SU-DHL-6 (cell line): Measurements from ENCODE around the gene CCNE1.
A peak's percentile ranks its signal among the peaks of the same experiment; 100 is the strongest.

Source experiments
- H2AFZ ChIP-seq: fragments of 200-600 bp; sonication (generic); 2 replicates; pipeline ENCODE4 v1.6.1; 2014; ENCODE audit warnings: low read depth, mild to moderate bottlenecking, moderate library complexity, mixed read lengths, antibody characterized with exemption, low read length; ENCODE audit not compliant: severe bottlenecking
- H3F3A ChIP-seq: fragments of 200-600 bp; shearing (Covaris generic); 2 replicates; pipeline ENCODE4 v1.6.0; 2016; ENCODE audit warnings: antibody characterized with exemption, mild to moderate bottlenecking; ENCODE audit not compliant: insufficient read depth
- H3K27ac ChIP-seq: fragments of 200-600 bp; sonication (generic); 2 replicates; pipeline ENCODE4 v1.5.1; 2016; ENCODE audit warnings: low read depth, mild to moderate bottlenecking, low read length, moderate library complexity, mixed read lengths
- H3K27me3 ChIP-seq: fragments of 200-600 bp; sonication (generic), shearing (Covaris generic); 2 replicates; pipeline ENCODE4 v1.6.0; 2014; ENCODE audit warnings: mild to moderate bottlenecking, low read length
- H3K36me3 ChIP-seq: fragments of 200-600 bp; sonication (generic); 2 replicates; pipeline ENCODE4 v1.6.1; 2014; ENCODE audit warnings: mild to moderate bottlenecking, low read length, mixed read lengths
- H3K4me2 ChIP-seq: fragments of 300-600, 200-600 bp; shearing (Covaris generic), sonication (generic); 2 replicates; pipeline ENCODE4 v1.6.0; 2014; ENCODE audit warnings: low read length, low read depth, mild to moderate bottlenecking; ENCODE audit not compliant: poor library complexity, severe bottlenecking
- H3K4me3 ChIP-seq: fragments of 200-600 bp; sonication (generic); 2 replicates; pipeline ENCODE4 v1.5.1; 2014; ENCODE audit warnings: antibody characterized with exemption, low read length, mild to moderate bottlenecking, mixed read lengths; ENCODE audit not compliant: insufficient read depth, poor library complexity, severe bottlenecking
- H3K79me2 ChIP-seq: fragments of 200-600 bp; sonication (generic); 2 replicates; pipeline ENCODE4 v1.6.1; 2014; ENCODE audit warnings: mild to moderate bottlenecking, low read length, moderate library complexity; ENCODE audit not compliant: insufficient read depth
- H3K9ac ChIP-seq: fragments of 200-600 bp; sonication (generic); 2 replicates; pipeline ENCODE4 v1.7.0; 2014; ENCODE audit warnings: mild to moderate bottlenecking, low read length
- H3K9me2 ChIP-seq: fragments of 200-600 bp; sonication (generic); replicated peaks from 2 replicates; pipeline ENCODE4 v1.6.1; 2014; ENCODE audit warnings: low read length; ENCODE audit not compliant: insufficient read depth
- H3K9me3 ChIP-seq: fragments of 200-600 bp; sonication (generic); 2 replicates; pipeline ENCODE4 v1.6.1; 2014; ENCODE audit warnings: low read length, mixed read lengths; ENCODE audit not compliant: insufficient read depth
- H4K20me1 ChIP-seq: fragments of 200-600 bp; sonication (generic); 2 replicates; pipeline ENCODE4 v1.6.1; 2014; ENCODE audit warnings: low read depth, mild to moderate bottlenecking, antibody characterized with exemption, low read length, moderate library complexity, mixed read lengths
- EZH2phosphoT487 ChIP-seq: fragments of 200-600 bp; sonication (generic), shearing (Covaris generic); conservative IDR thresholded peaks from 2 replicates; pipeline ENCODE4 v1.6.1; 2018; ENCODE audit warnings: mild to moderate bottlenecking, antibody characterized with exemption, low read length, moderate library complexity, mixed read lengths
- TF ChIP-seq, protein P1 (sequence below): fragments of 200-600 bp; sonication (generic); IDR thresholded peaks from one replicate; pipeline ENCODE4 v1.5.1; 2017; ENCODE audit warnings: antibody characterized with exemption, mild to moderate bottlenecking, low read length, moderate library complexity; ENCODE audit not compliant: insufficient read depth, poor library complexity, severe bottlenecking

The CCNE1 gene

DNA sequence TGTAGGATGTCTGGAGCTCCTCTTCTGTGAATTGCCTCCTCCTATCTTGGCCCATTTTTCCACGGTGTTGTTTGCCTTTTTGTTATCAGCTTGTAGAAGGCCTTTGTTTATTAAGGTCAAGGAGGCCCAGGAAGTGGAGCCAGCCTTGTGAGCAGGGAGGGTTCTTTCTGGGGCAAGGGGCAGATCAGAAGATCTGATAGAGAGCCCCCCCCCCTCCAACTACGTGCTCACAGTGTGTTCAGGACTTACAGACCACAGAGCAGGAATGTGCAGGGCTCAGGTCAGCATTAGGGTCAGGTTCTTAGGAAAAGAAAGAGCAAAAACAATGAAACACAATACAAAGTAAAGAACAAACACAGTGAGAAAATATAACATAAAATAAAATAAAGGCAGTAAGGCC is 59.4 kb downstream of the CCNE1 start:
- TF ChIP-seq, protein P1, sequence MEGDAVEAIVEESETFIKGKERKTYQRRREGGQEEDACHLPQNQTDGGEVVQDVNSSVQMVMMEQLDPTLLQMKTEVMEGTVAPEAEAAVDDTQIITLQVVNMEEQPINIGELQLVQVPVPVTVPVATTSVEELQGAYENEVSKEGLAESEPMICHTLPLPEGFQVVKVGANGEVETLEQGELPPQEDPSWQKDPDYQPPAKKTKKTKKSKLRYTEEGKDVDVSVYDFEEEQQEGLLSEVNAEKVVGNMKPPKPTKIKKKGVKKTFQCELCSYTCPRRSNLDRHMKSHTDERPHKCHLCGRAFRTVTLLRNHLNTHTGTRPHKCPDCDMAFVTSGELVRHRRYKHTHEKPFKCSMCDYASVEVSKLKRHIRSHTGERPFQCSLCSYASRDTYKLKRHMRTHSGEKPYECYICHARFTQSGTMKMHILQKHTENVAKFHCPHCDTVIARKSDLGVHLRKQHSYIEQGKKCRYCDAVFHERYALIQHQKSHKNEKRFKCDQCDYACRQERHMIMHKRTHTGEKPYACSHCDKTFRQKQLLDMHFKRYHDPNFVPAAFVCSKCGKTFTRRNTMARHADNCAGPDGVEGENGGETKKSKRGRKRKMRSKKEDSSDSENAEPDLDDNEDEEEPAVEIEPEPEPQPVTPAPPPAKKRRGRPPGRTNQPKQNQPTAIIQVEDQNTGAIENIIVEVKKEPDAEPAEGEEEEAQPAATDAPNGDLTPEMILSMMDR: no peak
- no peaks in the 10 kb centered on the region for H3K9me2 ChIP-seq
- H3K36me3 ChIP-seq: no peaks in the 10 kb centered on the region
- no peak overlapping the region for H3K4me2 ChIP-seq
- peaks cover 5% of the 10 kb centered on the region; the same call in 1 of the 2 replicates for H3K9me3 ChIP-seq
- H3K4me3 ChIP-seq: no peak overlapping the region
- H3K27me3 ChIP-seq: no peaks in the 10 kb centered on the region
- H4K20me1 ChIP-seq: no peaks in the 10 kb centered on the region
- no peak overlapping the region for H2AFZ ChIP-seq
- no peak overlapping the region for H3K27ac ChIP-seq
- H3K9ac ChIP-seq: no peak overlapping the region
- no peaks in the 10 kb centered on the region for H3K79me2 ChIP-seq
- H3F3A ChIP-seq: no peaks in the 10 kb centered on the region

DNA sequence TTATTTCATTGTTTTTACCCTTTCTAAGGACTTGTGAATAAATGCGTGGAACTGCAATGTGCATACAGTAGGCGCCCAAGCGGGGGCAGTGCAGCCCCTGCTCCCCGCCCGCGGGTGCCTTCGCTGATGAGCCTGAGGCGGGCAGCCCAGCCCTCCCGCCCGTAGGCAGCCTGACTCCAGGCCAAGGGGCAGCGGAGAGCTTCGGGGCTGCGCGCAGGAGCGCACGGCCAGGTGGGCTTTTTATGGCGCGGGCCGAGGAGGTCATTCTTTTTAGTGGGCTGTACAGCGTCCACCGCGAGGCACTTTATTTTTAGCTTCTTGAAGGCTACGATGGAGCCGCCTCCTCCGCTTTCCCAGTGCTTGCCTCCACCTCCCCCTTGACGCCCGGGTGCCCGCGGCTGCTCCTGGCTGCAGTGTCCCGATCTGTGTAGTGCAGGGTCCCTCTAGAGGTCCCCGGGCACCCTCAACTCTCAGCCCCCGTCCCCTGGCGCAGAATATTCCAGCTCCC is 60.5 kb downstream of the CCNE1 start:
- H3K9me3 ChIP-seq: peaks cover 5% of the 10 kb centered on the region; the same call in 1 of the 2 replicates
- H4K20me1 ChIP-seq: no peaks in the 10 kb centered on the region
- H3K36me3 ChIP-seq: no peaks in the 10 kb centered on the region
- no peaks in the 10 kb centered on the region for H3K9me2 ChIP-seq
- no peaks in the 10 kb centered on the region for H3K79me2 ChIP-seq
- no peak overlapping the region for H3K9ac ChIP-seq
- TF ChIP-seq, protein P1: no peak
- no peak for TF ChIP-seq EZH2phosphoT487
- no peaks in the 10 kb centered on the region for H3K27me3 ChIP-seq
- no peak overlapping the region for H3K27ac ChIP-seq
- H3K4me3 ChIP-seq: no peak overlapping the region
- H3K4me2 ChIP-seq: no peak overlapping the region
- no peaks in the 10 kb centered on the region for H3F3A ChIP-seq
- no peak overlapping the region for H2AFZ ChIP-seq

DNA sequence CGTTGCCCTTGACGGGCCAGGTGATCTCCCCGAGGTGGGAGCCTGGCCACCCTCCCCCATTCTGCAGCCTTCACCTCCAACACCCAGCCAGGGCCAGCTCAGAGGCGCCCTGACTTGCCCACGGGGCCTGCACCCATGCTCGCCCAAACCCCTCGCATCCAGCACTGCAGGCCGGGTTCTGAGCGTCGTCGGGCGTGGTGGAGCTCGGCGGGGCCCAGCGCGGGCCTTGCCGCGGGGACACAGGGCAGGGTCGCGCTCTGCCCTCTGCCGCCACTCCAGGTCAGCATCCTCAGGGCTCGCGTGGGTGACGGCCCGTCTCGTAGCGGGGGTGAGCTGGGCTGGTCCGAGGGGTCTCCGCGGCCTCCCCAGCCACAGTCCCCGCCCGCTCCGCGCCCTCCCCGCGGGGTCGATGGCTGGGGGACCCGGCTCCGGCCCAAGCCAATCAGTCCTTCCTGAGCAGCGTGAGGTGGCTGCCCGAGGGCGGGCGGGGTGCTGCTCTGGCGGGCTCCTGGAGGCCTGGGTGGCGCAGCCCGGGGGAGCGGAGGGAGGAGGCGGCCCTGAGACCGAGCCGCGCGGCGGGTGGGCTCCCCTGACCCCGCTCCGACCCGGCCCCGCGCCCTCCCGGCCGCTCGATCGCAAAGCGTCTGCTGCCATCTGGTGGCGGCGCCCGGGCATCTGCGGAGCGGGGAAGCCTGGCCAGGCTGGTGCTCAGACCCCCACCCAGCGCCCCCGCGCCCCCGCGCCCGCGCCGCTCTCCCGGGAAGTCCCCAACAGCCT is 61.4 kb downstream of the CCNE1 start:
- Histone ChIP-seq H3K36me3 (no peaks in the 10 kb centered on the region), H3K9me2 (no peaks in the 10 kb centered on the region), H3K27ac (no peak overlapping the region), H3K9ac (peak overlapping the region; percentile 39; the same call in 1 of the 2 replicates), H3K4me3 (peak overlapping the region; percentile 33), H4K20me1 (no peaks in the 10 kb centered on the region), H3F3A (no peaks in the 10 kb centered on the region), H3K79me2 (no peaks in the 10 kb centered on the region), H3K4me2 (peak overlapping the region; percentile 57), H3K27me3 (no peaks in the 10 kb centered on the region), H2AFZ (peak overlapping the region; percentile 86), H3K9me3 (no peaks in the 10 kb centered on the region)
- no peak for TF ChIP-seq EZH2phosphoT487
- TF ChIP-seq, protein P1: peak; percentile 53
